Suprapubic skin (tissue), 4 donors: Measurements from ENCODE around the gene NRG3. TPM values are rescaled to one million over a fixed set of nuclear protein-coding genes. Genes with fewer than 3 reads are reported as not detected.

ENCODE experiments used
- DNase-seq, 2 donors: peaks; one replicate each; pipeline ENCODE4 v3.0.0-alpha.2; 2019; ENCODE audit warnings: low spot score in 2 of 2
- H3K27ac ChIP-seq: fragments of 200-600 bp; sonication (generic); one replicate; pipeline ENCODE4 v1.5.1; 2019
- H3K27me3 ChIP-seq: fragments of 200-600 bp; sonication (generic); one replicate; pipeline ENCODE4 v1.5.1; 2019
- H3K36me3 ChIP-seq: fragments of 200-600 bp; sonication (generic); one replicate; pipeline ENCODE4 v1.5.1; 2019
- H3K4me1 ChIP-seq: fragments of 200-600 bp; sonication (generic); one replicate; pipeline ENCODE4 v1.5.1; 2019
- H3K4me3 ChIP-seq: fragments of 200-600 bp; sonication (generic); one replicate; pipeline ENCODE4 v1.5.1; 2019; ENCODE audit warnings: mild to moderate bottlenecking
- H3K9me3 ChIP-seq: fragments of 200-600 bp; sonication (generic); one replicate; pipeline ENCODE4 v1.5.1; 2019
- CTCF ChIP-seq, 2 donors: fragments of 200-600 bp in 1 of 2; fragments of 450-650 bp in 1 of 2; sonication (generic) in 1 of 2; IDR thresholded peaks; one replicate each; pipeline ENCODE4 v1.5.1; 2016 to 2019; ENCODE audit warnings: antibody characterized with exemption in 2 of 2, mild to moderate bottlenecking in 1 of 2, moderate library complexity in 1 of 2
- EP300 ChIP-seq: sonication (generic); formaldehyde crosslinking; IDR thresholded peaks from one replicate; pipeline ENCODE4 v1.6.1; 2017; ENCODE audit warnings: antibody characterized with exemption
- POLR2A ChIP-seq, 2 donors: fragments of 450-650 bp; IDR thresholded peaks; one replicate each; pipeline ENCODE4 v1.6.1; 2017; ENCODE audit warnings: antibody characterized with exemption in 2 of 2, mild to moderate bottlenecking in 2 of 2, moderate library complexity in 2 of 2
- POLR2AphosphoS5 ChIP-seq, 3 donors: sonication (generic); formaldehyde crosslinking; IDR thresholded peaks; one replicate each; pipeline ENCODE4 v1.6.1; 2017; ENCODE audit warnings: antibody characterized with exemption in 3 of 3
- WGBS: methylation state at CpG from one replicate; pipeline ENCODE4 v1.1.5; 2018; 5-methylcytosine and 5-hydroxymethylcytosine counted together
- total RNA-seq, 4 donors: library from RNA; depleted of rRNA; stranded (reverse); fragments of >200 nt; gene quantifications; one replicate each; pipeline ENCODE4 v1.1.0, GENCODE V29; 2016

NRG3 gene
- total RNA-seq, 4 donors from 2014 or later = 0.65 to 3.5 (median 1.3) TPM

DNA sequence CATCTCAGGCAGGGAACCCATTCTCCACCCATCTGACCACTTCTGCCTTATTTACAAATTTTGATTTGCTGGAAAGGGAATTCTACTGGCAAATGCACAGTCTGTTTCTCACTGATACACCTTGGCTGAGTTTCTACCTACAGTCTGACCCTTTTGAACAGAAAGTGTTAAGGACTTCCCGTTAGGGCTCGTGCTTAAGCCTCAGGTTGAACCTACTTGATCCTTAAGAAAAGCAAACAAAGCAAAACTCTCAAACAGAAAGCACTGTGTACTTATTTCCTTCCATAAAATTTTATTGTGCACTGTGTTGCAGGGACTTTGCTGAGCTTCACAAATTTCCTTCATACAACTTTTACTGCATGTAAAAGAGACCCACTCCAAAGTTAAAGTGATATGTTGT lies 367.8 kb downstream of the NRG3 start:
- DNase-seq = no peak
- H3K27ac ChIP-seq = no peak overlapping the region
- peaks cover 4% of the 10 kb centered on the region for H3K9me3 ChIP-seq
- no peaks in the 10 kb centered on the region for H3K36me3 ChIP-seq
- no peaks in the 10 kb centered on the region for H3K4me1 ChIP-seq
- no peak overlapping the region for H3K4me3 ChIP-seq
- 69% methylated on average over 2 of the region's 2 CpGs for WGBS
- no peak for TF ChIP-seq POLR2A (IDR thresholded peaks at IDR 0.05)
- TF ChIP-seq CTCF (IDR thresholded peaks at IDR 0.05) = no peak
- TF ChIP-seq POLR2AphosphoS5 (IDR thresholded peaks at IDR 0.05) = no peak
- TF ChIP-seq EP300 = no peak
- H3K27me3 ChIP-seq = no peaks in the 10 kb centered on the region

- H3K4me1 ChIP-seq = no peaks in the 10 kb centered on the region
- TF ChIP-seq POLR2AphosphoS5 (IDR thresholded peaks at IDR 0.05) (no peak), POLR2A (IDR thresholded peaks at IDR 0.05) (no peak), EP300 (no peak), CTCF (IDR thresholded peaks at IDR 0.05) (no peak)
- 71% methylated on average over 2 of the region's 2 CpGs for WGBS
- DNase-seq = no peak
- H3K4me3 ChIP-seq = no peak overlapping the region
- no peaks in the 10 kb centered on the region for H3K36me3 ChIP-seq
- no peak overlapping the region for H3K27ac ChIP-seq
- peaks cover 4% of the 10 kb centered on the region for H3K9me3 ChIP-seq
- H3K27me3 ChIP-seq = no peaks in the 10 kb centered on the region
Measured at GRCh38 chr10:82245157-82245556, 370.2 kb downstream of the NRG3 start.

DNA sequence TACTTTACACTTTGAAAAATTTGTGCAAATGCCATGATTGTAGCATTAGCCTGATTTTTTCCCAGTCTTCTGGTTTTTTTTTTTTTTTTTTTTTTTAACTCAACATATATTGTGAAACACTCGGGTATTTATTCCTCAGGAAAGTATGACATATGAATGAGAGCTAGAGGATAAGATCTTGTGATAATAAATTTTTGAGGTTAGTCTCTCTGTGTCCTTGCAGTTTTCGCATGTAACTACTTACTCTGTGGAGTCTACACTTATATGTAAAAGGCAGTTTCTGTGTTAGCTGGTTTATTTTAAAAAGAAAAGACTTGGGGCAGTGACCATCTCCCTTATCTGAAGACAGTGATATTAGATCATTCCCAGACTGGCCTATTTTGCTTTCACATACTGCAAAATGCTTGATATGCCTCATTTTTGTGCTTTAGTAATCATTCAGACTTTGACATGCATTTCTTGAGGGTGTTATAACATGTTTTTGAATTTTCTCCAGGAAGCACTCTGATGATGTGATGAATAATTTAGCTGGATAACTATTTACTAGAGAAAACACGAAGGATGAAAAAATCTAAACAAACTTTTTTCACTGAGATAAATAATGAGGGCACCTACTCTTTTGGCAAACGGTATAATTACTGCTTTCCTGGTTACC lies 371.0 kb downstream of the NRG3 start:
- TF ChIP-seq POLR2A (IDR thresholded peaks at IDR 0.05) = no peak
- no peak for TF ChIP-seq CTCF (IDR thresholded peaks at IDR 0.05)
- no peak for TF ChIP-seq POLR2AphosphoS5 (IDR thresholded peaks at IDR 0.05)
- no peak for TF ChIP-seq EP300
- H3K27me3 ChIP-seq = no peaks in the 10 kb centered on the region
- no peak overlapping the region for H3K27ac ChIP-seq
- 34% methylated on average over 4 of the region's 4 CpGs for WGBS
- no peak for DNase-seq
- H3K4me1 ChIP-seq = no peaks in the 10 kb centered on the region
- no peaks in the 10 kb centered on the region for H3K36me3 ChIP-seq
- H3K9me3 ChIP-seq = peaks cover 4% of the 10 kb centered on the region
- no peak overlapping the region for H3K4me3 ChIP-seq

DNA sequence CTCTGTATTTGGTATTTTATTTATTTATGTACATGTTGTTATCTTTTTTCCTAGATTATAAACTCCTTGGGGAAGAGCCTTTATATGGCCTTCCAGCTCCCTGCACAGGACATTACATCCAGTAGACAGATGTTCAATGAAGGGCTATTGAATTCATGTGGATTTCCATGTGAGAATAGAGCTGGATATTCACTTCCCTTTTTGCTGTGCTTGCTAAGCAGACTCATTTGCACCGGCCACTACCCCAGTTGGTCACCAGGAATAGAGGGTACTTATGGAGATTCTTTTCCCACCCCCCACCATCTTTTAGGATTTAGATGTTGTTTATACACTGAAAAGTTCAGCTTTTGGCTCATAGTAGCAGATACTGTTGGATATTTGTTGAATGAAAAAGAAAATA lies 374.1 kb downstream of the NRG3 start:
- DNase-seq = no peak
- TF ChIP-seq CTCF (IDR thresholded peaks at IDR 0.05) (no peak), POLR2AphosphoS5 (IDR thresholded peaks at IDR 0.05) (no peak), EP300 (no peak), POLR2A (IDR thresholded peaks at IDR 0.05) (no peak)
- peaks cover 3% of the 10 kb centered on the region for H3K9me3 ChIP-seq
- H3K4me1 ChIP-seq = no peaks in the 10 kb centered on the region
- H3K27ac ChIP-seq = no peak overlapping the region
- no peaks in the 10 kb centered on the region for H3K36me3 ChIP-seq
- no peaks in the 10 kb centered on the region for H3K27me3 ChIP-seq
- H3K4me3 ChIP-seq = no peak overlapping the region
- WGBS = 69% methylated on average over 1 of the region's 1 CpG

- WGBS = 81% methylated on average over 8 of the region's 8 CpGs
- no peaks in the 10 kb centered on the region for H3K9me3 ChIP-seq
- no peak overlapping the region for H3K27ac ChIP-seq
- no peak overlapping the region for H3K4me3 ChIP-seq
- TF ChIP-seq POLR2AphosphoS5 (IDR thresholded peaks at IDR 0.05) (no peak), POLR2A (IDR thresholded peaks at IDR 0.05) (no peak), EP300 (no peak), CTCF (IDR thresholded peaks at IDR 0.05) (no peak)
- no peaks in the 10 kb centered on the region for H3K36me3 ChIP-seq
- DNase-seq = no peak
- H3K4me1 ChIP-seq = no peaks in the 10 kb centered on the region
- H3K27me3 ChIP-seq = no peaks in the 10 kb centered on the region
Measured at GRCh38 chr10:82251222-82251906, 376.4 kb downstream of the NRG3 start.
